ENCODE data around the gene SIAH2. TPM values are rescaled to one million over a fixed set of nuclear protein-coding genes. Genes with fewer than 3 reads are reported as not detected.

SIAH2 gene
- total and polyA plus RNA-seq, 9 of the 15 experiments (the other 6 are each of a cell fraction or from before 2014, with no cell fraction given), result 4.8 to 39.0 (median 29.9) TPM

- no peak for TF ChIP-seq TEAD4 (IDR thresholded peaks at IDR 0.05; ENCODE audit: low read length)
- no peak for TF ChIP-seq TEAD4 (CRISPR knock-in tag; IDR thresholded peaks at IDR 0.05; ENCODE audit: borderline replicate concordance)
- no peak for TF ChIP-seq JUND (IDR thresholded peaks at IDR 0.05; ENCODE audit: borderline replicate concordance, low read depth, low read length)
- no peak for TF ChIP-seq JUND (tag; IDR thresholded peaks at IDR 0.05; ENCODE audit: borderline replicate concordance, low read depth, low read length)
Observed at GRCh38 chr3:150751781-150752263, 11.1 kb downstream of the SIAH2 start (continued).

GRCh38 chr3:150749255-150749654 lies 13.7 kb downstream of the SIAH2 start:
- no peak overlapping the region for H3K27ac ChIP-seq (ENCODE audit: extremely low read depth, low read depth, low read length)
- no TSS peak for BruUV-seq (replicated peaks)
- WGBS (ENCODE audit: insufficient coverage, low coverage, missing lambda C conversion rate), result 60% methylated on average over 6 of the region's 6 CpGs
- H2AFZ ChIP-seq (ENCODE audit: low read depth, low read length), result no peak overlapping the region
- intact Hi-C loops (cut with micrococcal nuclease), result no loop called here
- peaks cover 16% of the 10 kb centered on the region; the same call in 1 of the 2 replicates for H4K20me1 ChIP-seq (replicated peaks; ENCODE audit: control insufficient read depth, insufficient read depth, low read length)
- no peaks in the 10 kb centered on the region for H3K9me1 ChIP-seq (ENCODE audit: control insufficient read depth, insufficient read depth, low read length)
- H3K79me2 ChIP-seq (ENCODE audit: control insufficient read depth, insufficient read depth, low read length), result peaks cover 96% of the 10 kb centered on the region
- ATAC-seq (no peak), DNase-seq (ENCODE audit: extremely low read depth in 1 of 4, low spot score in 3 of 4) (no peak), FAIRE-seq (no peak)
- ChIA-PET CTCF (ENCODE audit: low intra/inter-chr PET ratio) (no interaction called here), POLR2A (interaction anchor here (1.0 kb wide), 1 partner anchor 11 kb away, joined by 3 read pairs; no protein-coding TSS in a partner anchor)
- in situ Hi-C loops (cut with MboI), result no loop called here
- peaks cover 49% of the 10 kb centered on the region for H3K36me3 ChIP-seq (ENCODE audit: control insufficient read depth, insufficient read depth, low read length)
- no peaks in the 10 kb centered on the region for H3K9me3 ChIP-seq (replicated peaks; ENCODE audit: control insufficient read depth, insufficient read depth, low read depth, low read length)
- H3K9ac ChIP-seq (ENCODE audit: insufficient read depth in 1 of 2, low read depth in 2 of 2, low read length in 2 of 2), result peak overlapping the region in 1 of 2 experiments; percentile 29; a peak in 1 of 4 replicates
- H3K4me1 ChIP-seq (replicated peaks in 1 of 2; ENCODE audit: control insufficient read depth in 2 of 2, insufficient read depth in 2 of 2, low read length in 2 of 2), result peaks cover 5 to 7% of the 10 kb centered on the region in 2 experiments; a peak in 4 of 5 replicates
- H3K4me2 ChIP-seq (ENCODE audit: insufficient read depth, low read length), result no peak overlapping the region
- no peaks in the 10 kb centered on the region for H3K27me3 ChIP-seq (ENCODE audit: control insufficient read depth in 2 of 2, insufficient read depth in 2 of 2, low read length in 2 of 2)
- H3K4me3 ChIP-seq, result no peak overlapping the region
- TF ChIP-seq PATZ1 (CRISPR knock-in tag; IDR thresholded peaks at IDR 0.05; ENCODE audit: borderline replicate concordance) (no peak), FOXP1 (CRISPR knock-in tag; IDR thresholded peaks at IDR 0.05) (no peak), DACH1 (IDR thresholded peaks at IDR 0.05; ENCODE audit: partially characterized antibody) (no peak), U2AF2 (optimal IDR thresholded peaks at IDR 0.05; ENCODE audit: low read depth, low read length) (no peak), RBM15 (IDR thresholded peaks at IDR 0.05; ENCODE audit: insufficient read depth, low read length) (no peak), ETS2 (tag; IDR thresholded peaks at IDR 0.05; ENCODE audit: borderline replicate concordance, poor library complexity, severe bottlenecking) (no peak)
- TF ChIP-seq, protein P1, sequence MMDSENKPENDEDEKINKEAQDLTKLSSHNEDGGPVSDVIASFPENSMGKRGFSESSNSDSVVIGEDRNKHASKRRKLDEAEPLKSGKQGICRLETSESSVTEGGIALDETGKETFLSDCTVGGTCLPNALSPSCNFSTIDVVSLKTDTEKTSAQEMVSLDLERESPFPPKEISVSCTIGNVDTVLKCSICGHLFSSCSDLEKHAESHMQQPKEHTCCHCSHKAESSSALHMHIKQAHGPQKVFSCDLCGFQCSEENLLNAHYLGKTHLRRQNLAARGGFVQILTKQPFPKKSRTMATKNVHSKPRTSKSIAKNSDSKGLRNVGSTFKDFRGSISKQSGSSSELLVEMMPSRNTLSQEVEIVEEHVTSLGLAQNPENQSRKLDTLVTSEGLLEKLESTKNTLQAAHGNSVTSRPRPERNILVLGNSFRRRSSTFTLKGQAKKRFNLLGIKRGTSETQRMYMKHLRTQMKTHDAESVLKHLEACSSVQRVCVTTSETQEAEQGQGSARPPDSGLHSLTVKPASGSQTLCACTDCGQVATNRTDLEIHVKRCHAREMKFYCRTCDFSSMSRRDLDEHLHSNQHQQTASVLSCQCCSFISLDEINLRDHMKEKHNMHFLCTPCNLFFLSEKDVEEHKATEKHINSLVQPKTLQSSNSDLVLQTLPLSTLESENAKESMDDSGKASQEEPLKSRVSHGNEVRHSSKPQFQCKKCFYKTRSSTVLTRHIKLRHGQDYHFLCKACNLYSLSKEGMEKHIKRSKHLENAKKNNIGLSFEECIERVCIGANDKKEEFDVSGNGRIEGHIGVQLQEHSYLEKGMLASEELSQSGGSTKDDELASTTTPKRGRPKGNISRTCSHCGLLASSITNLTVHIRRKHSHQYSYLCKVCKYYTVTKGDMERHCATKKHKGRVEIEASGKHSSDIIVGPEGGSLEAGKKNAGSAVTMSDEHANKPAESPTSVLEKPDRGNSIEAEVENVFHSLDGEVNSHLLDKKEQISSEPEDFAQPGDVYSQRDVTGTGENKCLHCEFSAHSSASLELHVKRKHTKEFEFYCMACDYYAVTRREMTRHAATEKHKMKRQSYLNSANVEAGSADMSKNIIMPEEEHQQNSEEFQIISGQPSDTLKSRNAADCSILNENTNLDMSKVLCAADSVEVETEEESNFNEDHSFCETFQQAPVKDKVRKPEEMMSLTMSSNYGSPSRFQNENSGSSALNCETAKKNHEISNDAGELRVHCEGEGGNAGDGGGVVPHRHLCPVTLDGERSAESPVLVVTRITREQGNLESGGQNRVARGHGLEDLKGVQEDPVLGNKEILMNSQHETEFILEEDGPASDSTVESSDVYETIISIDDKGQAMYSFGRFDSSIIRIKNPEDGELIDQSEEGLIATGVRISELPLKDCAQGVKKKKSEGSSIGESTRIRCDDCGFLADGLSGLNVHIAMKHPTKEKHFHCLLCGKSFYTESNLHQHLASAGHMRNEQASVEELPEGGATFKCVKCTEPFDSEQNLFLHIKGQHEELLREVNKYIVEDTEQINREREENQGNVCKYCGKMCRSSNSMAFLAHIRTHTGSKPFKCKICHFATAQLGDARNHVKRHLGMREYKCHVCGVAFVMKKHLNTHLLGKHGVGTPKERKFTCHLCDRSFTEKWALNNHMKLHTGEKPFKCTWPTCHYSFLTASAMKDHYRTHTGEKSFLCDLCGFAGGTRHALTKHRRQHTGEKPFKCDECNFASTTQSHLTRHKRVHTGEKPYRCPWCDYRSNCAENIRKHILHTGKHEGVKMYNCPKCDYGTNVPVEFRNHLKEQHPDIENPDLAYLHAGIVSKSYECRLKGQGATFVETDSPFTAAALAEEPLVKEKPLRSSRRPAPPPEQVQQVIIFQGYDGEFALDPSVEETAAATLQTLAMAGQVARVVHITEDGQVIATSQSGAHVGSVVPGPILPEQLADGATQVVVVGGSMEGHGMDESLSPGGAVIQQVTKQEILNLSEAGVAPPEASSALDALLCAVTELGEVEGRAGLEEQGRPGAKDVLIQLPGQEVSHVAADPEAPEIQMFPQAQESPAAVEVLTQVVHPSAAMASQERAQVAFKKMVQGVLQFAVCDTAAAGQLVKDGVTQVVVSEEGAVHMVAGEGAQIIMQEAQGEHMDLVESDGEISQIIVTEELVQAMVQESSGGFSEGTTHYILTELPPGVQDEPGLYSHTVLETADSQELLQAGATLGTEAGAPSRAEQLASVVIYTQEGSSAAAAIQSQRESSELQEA (IDR thresholded peaks at IDR 0.05; ENCODE audit: low read depth), result no peak
